Left ventricle myocardium superior (tissue), 1 donor: ENCODE measurements around the gene TGFB1I1. TPM values are rescaled to one million over a fixed set of nuclear protein-coding genes. Genes with fewer than 3 reads are reported as not detected.
"Not testable (repeated sequence)": the region's sequence is repeated elsewhere in the genome, so short reads cannot be mapped to it uniquely, and the experiment has no call there.

Experiments
- ATAC-seq: fragments of 200-7000 bp; cut with Tn5 transposase; one replicate; pipeline ENCODE4 v1.9.1; 2020; ENCODE audit warnings: mild to moderate bottlenecking, moderate library complexity
- DNase-seq: peaks from one replicate; pipeline ENCODE4 v3.0.0-alpha.2; 2020
- intact Hi-C: fragments of 100-400 bp; cut with micrococcal nuclease; formaldehyde crosslinking; loops from one replicate; pipeline ENCODE4 v1.11.0; 2022
- total RNA-seq: library from RNA; stranded (reverse); fragmentation: NEBNext Ultra II Directional; extraction: Animal tissue kit (Norgen Biotek cat#: 25700); gene quantifications from one replicate; pipeline ENCODE4 v1.2.1, GENCODE V29; 2021
- donor health status: DM: no; HTN: yes; CAD: no; lungs with severe emphysema.

The TGFB1I1 gene
- total RNA-seq, 1 donor from 2014 or later, result 13.6 TPM

DNA sequence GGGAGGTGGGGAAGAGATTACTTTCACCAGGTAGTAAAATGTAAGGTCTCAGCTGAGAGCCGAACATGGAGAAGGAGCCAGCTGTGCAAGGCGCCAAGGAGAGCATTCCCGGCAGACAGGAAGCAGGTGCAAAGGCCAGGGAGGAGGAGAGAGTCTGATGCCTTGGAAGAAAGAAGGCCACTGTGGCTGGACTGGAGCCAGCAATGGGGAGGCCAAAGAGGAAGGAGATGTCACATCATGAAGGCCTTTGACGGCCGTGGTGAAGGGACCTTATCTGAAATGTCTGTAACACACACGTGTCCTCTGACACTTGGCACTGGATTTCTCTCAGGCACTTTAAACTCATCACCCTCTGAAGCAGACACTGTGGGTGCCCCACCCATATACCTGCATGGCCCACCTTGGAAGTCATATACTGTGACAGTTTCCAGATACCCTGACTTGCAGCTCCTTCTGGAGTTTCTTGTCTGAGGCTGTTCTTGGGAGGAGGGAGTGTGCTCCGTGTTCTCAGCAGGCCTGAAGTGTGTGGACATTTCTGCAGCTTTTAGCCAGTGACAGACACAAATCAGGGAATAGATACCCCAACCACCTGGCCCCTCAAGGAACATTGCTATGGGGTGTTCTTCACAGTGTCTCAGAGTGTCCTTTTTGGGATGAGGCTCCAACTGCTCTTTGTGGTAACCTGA is 9.0 kb downstream of the TGFB1I1 start:
- intact Hi-C loops, result no loop called here
- DNase-seq, result peak; percentile 62
- ATAC-seq, result no peak

DNA sequence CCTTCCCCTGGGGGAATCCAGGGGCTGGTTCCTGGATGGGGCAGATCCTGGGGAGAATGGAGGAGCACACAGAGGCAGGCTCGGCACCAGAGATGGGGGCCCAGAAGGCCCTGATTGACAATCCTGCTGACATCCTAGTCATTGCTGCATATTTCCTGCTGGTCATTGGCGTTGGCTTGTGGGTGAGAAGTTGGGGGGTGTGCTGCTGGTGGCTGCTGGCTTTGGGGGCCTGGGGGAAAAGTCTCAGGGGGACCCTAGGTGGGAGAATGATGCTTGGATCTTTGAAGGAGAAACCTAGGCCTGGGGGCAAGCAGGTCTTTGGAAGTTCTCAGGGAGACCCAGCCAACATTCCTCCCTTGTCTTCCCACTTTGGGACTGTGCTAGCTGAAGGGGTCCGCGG is 11.1 kb downstream of the TGFB1I1 start, which contains the start of gene SLC5A2:
Gene SLC5A2 (plus strand): TSS at position 43 of the 400 bp plus-strand sequence. CDS start 14 bp downstream, at position 57.
- intact Hi-C loops, result no loop called here
- ATAC-seq (no peak), DNase-seq (no peak)

DNA sequence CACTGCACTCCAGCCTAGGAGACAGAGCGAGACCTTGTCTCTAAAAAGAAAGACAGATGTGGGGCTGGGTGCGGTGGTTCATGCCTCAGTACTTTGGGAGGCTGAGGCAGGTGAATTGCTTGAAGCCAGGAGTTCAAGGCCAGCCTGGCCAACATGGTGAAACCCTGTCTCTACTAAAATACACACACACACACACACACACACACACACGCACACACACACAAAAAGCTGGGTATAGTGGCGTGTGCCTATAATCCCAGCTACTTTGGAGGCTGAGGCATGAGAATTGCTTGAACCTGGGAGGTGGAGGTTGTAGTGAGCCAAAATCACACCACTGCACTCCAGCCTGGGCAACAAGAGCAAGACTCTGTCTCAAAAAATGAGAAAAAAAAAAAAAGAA is 12.1 kb downstream of the TGFB1I1 start:
- DNase-seq, ATAC-seq, intact Hi-C loops: not testable (repeated sequence)

DNA sequence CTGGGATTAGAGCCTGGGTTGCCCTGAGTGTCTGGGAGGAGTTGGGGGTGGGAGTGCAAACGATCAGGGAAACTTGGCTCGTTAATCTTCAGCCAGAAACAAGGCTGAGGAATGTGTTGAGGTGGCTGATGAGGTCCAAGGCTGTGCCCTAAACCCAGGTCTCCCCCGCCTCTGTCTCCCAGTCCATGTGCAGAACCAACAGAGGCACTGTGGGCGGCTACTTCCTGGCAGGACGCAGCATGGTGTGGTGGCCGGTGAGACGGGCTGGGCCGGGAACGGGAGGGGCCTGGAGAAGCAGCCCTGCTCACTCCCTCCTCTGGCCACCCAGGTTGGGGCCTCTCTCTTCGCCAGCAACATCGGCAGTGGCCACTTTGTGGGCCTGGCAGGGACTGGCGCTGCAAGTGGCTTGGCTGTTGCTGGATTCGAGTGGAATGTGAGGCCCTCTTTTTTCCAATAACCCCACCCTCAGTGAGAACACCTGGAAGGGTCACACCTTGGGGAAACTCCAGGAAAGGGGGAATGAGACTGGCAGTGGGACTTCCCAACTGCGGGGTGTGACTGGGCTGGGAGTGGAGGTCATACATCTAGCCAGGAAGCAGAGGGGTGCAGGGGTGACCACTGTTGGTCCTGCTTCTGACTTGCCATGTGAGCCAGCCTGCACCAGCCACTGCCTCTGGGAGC is 12.7 kb downstream of the TGFB1I1 start:
- DNase-seq (no peak), ATAC-seq (no peak)
- intact Hi-C loops, result no loop called here

DNA sequence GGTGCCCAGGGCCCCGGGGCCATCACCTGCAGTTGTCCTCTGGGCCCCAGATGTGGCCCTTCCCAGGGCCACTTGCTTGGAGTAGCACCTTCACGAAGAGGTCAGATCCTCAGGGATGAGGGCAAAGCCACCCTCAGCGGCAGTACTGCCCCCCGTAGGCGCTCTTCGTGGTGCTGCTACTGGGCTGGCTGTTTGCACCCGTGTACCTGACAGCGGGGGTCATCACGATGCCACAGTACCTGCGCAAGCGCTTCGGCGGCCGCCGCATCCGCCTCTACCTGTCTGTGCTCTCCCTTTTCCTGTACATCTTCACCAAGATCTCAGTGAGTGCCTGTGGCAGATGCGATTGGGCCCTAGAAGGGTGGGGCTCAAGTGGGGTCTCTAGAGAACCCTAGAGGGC is 13.6 kb downstream of the TGFB1I1 start:
- intact Hi-C loops, result no loop called here
- DNase-seq, result no peak
- no peak for ATAC-seq

DNA sequence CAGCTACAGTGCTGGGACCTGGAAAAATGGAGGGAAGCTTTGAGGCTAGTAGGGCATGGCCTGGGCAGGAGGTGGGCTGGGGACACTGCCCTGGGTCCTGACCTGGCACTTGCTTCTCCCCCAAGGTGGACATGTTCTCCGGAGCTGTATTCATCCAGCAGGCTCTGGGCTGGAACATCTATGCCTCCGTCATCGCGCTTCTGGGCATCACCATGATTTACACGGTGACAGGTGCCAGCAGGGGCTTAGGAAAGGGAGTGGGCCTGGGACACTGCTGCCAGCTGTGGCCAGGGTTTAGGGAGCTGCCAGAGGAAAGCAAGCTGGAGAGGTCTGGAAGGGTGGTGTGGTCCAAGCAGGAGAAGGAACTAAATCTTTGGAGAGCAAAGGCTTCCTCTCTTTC is 14.1 kb downstream of the TGFB1I1 start:
- intact Hi-C loops, result no loop called here
- ATAC-seq (no peak), DNase-seq (no peak)

DNA sequence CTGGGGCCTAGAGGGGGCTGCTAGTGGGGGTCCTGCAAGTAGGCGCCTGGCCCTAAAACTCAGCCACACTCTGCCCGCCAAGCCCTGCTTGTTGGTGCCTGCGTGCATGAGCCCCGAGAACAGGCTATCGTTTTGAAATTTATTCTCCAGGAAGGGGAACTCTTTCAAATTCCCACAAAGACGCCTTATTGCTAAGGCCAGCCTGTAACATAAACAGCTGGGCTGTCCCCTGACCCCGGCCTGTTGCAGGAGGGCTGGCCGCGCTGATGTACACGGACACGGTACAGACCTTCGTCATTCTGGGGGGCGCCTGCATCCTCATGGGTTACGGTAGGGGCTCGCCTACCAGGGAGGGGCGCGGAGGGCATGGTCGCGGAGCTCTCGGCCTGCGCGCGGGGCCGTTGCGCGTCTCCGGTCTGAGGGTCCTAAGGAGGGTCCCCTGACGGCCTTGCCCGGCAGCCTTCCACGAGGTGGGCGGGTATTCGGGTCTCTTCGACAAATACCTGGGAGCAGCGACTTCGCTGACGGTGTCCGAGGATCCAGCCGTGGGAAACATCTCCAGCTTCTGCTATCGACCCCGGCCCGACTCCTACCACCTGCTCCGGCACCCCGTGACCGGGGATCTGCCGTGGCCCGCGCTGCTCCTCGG is 15.2 kb downstream of the TGFB1I1 start:
- peak; percentile 36 for DNase-seq
- intact Hi-C loops, result no loop called here
- no peak for ATAC-seq

DNA sequence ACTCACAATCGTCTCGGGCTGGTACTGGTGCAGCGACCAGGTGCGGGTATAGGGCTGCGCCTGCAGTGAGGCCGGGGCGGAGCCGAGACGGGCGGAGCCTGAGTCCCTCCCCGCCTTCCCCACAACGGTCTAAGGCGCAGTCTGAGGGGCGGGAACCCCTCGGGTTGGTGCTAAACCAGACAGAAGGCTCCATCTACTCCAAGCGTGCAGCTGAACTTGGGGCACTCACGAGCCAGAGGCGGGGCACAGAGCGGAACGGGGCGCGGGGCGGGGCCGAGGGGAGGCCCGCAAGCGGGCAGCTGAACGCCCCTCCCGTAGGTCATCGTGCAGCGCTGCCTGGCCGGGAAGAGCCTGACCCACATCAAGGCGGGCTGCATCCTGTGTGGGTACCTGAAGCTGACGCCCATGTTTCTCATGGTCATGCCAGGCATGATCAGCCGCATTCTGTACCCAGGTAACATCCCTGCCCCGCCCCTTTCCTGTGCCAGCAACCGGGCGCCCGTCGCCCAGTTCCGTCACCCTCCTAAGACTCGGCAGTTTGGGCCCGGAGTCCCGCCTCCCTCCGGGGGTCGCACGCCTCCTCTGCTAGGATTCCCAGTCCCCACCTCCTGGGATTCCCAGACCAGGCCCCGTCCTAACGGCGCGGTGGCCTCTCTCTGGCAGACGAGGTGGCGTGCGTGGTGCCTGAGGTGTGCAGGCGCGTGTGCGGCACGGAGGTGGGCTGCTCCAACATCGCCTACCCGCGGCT is 15.9 kb downstream of the TGFB1I1 start:
- peak; percentile 60 for DNase-seq
- peak; percentile 74 for ATAC-seq

DNA sequence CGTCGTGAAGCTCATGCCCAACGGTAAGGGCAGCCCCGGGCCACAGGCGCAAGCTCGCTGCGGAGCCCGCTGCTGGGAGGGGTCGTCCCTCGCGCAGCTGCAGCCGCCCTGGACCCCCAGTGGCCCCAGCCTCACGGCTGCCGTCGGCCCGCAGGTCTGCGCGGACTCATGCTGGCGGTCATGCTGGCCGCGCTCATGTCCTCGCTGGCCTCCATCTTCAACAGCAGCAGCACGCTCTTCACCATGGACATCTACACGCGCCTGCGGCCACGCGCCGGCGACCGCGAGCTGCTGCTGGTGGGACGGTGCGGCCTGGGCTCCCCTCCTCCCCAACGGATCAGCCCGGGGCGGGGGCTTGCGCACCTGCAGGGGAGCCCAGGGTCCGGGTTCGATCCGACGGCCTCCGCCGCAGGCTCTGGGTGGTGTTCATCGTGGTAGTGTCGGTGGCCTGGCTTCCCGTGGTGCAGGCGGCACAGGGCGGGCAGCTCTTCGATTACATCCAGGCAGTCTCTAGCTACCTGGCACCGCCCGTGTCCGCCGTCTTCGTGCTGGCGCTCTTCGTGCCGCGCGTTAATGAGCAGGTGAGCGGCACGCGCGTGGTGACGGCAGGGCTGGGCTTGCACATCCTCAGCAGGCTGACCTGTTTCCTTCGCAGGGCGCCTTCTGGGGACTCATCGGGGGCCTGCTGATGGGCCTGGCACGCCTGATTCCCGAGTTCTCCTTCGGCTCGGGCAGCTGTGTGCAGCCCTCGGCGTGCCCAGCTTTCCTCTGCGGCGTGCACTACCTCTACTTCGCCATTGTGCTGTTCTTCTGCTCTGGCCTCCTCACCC is 16.7 kb downstream of the TGFB1I1 start:
- intact Hi-C loops, result no loop called here
- peak; percentile 36 for ATAC-seq
- peak; percentile 41 for DNase-seq

More for the DNA sequence above, 15.9 kb downstream of the TGFB1I1 start:
- intact Hi-C loops, result no loop called here

DNA sequence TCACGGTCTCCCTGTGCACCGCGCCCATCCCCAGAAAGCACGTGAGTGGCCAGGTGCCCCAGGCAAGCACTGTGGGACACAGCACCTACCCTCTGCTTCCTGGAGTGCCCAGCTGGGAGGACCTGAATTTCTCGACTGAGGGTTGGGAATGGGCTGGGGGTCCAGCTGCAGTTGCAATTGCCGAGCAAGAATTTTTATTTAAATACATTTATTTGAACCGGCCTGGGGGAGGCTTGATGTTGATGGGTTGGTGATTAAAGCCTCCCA is 17.3 kb downstream of the TGFB1I1 start:
- DNase-seq (no peak), ATAC-seq (no peak)
- intact Hi-C loops, result no loop called here

DNA sequence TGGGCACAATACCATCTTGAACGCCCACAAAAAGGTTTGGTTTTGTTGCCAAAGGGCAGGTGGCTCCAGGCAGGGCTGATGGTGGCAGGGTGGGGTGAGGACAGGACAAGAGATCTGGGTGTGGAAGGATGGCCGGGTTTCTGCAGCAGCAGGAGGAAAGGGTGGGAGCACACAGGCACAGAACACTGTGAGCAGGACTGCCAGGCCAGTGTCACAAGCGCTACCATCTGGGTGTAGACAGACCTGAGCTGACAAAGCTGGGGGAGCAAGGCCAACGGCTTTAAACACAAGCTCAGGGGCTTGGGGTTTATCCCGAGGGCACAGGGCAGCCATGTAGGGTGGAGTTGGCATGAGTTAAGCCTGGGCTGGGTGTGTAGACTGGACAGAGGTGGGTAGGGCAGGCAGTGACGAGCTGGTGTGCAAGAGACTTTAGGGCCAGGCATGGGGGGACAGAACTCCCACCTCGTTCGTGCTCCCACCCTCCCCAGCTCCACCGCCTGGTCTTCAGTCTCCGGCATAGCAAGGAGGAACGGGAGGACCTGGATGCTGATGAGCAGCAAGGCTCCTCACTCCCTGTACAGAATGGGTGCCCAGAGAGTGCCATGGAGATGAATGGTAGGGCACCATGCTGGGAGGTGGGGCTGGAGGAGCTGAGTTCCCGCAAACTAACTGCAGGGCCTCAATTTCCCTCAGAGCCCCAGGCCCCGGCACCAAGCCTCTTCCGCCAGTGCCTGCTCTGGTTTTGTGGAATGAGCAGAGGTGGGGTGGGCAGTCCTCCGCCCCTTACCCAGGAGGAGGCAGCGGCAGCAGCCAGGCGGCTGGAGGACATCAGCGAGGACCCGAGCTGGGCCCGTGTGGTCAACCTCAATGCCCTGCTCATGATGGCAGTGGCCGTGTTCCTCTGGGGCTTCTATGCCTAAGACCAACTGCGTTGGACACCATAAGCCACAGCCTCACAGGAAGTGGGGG is 17.9 kb downstream of the TGFB1I1 start:
- ATAC-seq, result no peak
- intact Hi-C loops, result no loop called here
- no peak for DNase-seq

DNA sequence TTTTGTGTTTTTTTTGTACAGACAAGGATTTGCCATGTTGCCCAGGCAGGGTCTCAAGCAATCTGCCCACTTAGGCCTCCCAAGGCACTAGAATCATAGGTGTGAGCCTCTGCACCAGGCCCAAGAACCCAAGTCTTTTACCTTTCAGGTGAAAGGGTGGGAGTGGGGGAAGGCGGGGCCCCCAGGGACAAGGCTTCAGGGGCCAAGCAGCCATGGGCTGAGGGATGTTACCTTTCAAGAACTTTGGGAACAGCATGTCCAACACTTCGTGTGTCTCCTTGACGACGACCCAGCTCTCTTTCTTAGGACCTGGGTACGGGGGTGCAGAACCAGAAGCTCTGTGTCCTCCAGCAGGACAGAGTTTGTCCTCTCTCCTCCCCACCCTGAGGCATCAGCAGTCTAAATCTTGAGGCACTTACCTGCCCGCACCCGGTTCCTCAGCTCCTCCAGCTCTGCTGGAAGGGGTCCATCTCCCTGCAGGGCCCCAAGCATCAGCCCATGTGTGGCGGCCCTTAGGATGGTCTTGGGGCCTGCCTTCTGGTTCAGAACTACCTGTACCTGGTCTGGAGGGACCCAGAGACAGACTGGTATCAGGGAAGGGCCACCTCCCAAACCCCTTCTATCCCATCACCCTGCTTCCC is 19.9 kb downstream of the TGFB1I1 start:
- intact Hi-C loops, result no loop called here
- ATAC-seq, result no peak
- DNase-seq, result no peak

DNA sequence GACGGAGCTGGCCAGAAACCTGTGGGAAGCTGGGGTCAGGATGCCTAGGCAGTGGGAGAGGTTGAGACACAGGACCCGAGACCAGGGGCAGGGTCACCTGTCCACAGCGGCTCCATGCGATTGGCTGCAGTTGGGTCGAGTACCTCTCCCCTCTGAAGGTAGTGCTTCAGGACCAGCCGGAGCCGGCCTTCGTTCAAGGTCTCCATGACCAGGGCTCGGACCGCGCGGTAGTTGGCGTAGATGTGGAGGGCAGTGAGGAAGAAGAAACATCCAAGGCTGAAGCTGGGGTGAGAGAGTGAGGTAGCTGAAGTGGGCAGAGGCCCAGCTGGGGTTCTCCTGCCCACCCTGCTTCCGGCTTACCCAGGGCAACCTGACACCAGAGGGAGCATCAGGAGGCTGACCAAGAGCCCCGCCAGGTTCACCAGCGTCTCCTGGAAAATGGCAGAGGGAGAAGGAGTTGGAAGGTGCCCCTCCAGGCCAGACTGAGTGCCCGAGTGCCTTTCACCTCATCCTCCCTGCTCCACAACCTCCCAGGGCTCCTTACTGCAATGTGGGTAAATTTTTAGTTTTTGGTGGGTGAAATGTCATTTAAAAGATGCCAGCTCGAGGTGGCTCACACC is 21.7 kb downstream of the TGFB1I1 start:
- no peak for ATAC-seq
- intact Hi-C loops, result no loop called here

DNA sequence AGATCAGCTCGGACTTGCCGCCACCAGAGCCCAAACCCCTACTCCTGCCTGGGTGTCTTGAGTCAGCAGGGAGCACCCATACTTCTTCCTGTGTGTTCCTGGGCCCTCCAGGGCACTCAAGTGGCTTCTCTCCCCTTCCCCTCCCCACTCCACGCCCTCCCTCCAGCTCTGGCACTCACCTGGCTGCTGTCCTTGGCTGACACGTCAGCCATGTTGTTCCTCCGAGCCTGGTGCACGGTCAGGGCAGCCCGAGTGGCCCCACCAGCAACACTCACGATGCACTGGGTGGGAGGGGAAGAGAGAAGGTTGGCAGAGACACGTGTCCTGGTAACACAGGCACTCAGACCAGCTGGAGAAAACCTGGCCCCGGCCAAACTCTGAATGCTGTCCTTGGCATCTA is 24.7 kb downstream of the TGFB1I1 start:
- intact Hi-C loops, result no loop called here
- DNase-seq, result no peak
- no peak for ATAC-seq

More for the DNA sequence above, 21.7 kb downstream of the TGFB1I1 start:
- DNase-seq, result no peak

DNA sequence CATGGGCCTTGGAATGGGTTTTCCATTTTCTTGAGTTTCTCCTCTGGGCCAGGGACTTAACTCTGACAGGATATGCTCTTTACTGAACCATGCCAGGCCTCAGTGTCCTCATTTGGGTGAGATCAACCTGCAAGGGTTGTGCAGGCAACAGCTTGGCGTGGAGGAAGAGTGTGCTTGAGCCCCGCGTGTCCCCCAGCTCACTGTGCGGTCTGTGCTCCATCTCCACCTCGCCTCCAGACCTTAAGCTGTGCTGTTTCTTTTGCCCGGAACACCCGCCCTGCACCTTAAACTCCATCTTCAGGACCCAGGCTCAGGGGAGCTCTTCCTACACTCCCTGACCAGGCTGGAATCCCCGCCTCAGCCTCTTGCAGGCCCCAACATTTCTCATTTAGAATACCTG is 26.5 kb downstream of the TGFB1I1 start:
- ATAC-seq (no peak), DNase-seq (no peak)
- intact Hi-C loops, result no loop called here

DNA sequence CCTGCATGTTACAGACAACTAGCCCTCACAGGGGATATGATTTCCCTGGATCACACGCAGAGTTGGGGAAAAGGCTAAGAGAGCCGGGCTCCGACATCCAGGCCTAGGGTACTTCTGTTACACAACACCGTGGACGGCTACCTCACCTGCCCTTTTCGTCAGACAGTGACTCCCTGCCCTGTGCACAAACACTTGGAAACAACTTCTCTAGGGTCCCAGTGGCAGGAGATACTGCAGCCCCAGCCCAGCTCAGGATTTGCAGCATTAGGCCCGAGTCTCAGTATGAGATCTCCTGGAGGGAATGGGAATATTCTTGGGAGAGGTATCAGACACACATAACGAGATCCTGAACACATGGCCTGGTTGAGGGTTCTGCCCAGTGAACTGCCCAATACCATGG is 28.0 kb downstream of the TGFB1I1 start:
- no peak for DNase-seq
- intact Hi-C loops, result no loop called here
- ATAC-seq, result no peak
